Heart left ventricle (tissue), 16 donors: ENCODE measurements around the gene SERHL2. TPM values are rescaled to one million over a fixed set of nuclear protein-coding genes. Genes with fewer than 3 reads are reported as not detected.
A peak's percentile ranks its signal among the peaks of the same experiment; 100 is the strongest.
"Not testable (repeated sequence)": the region's sequence is repeated elsewhere in the genome, so short reads cannot be mapped to it uniquely, and the experiment has no call there.

Experiments
- ATAC-seq, 4 donors: fragments of 200-7000 bp; cut with Tn5 transposase; one replicate each; pipeline ENCODE4 v1.9.1; 2020 to 2022; ENCODE audit warnings: moderate library complexity in 4 of 4, mild to moderate bottlenecking in 3 of 4, moderate number of reproducible peaks in 1 of 4
- DNase-seq, 5 donors: peaks; one replicate each; pipeline ENCODE4 v3.0.0-alpha.2; 2020
- H3K27ac ChIP-seq, 12 donors: fragments of 200-600 bp; sonication (generic) in 4 of 12; one replicate each; pipeline versions ENCODE4 v1.5.0 to v1.8.0; 2016 to 2022; ENCODE audit warnings: mild to moderate bottlenecking in 2 of 12
- H3K27me3 ChIP-seq, 9 donors: fragments of 200-600 bp; sonication (generic) in 2 of 9; one replicate each; pipeline versions ENCODE4 v1.5.1 to v1.8.0; 2016 to 2022; ENCODE audit warnings: mild to moderate bottlenecking in 3 of 9
- H3K36me3 ChIP-seq, 9 donors: fragments of 200-600 bp; sonication (generic) in 2 of 9; one replicate each; pipeline versions ENCODE4 v1.5.0 to v1.8.0; 2018 to 2022; ENCODE audit warnings: mild to moderate bottlenecking in 2 of 9
- H3K4me1 ChIP-seq, 12 donors: fragments of 200-600 bp; sonication (generic) in 4 of 12; one replicate each; pipeline versions ENCODE4 v1.5.0 to v1.8.0; 2016 to 2022; ENCODE audit warnings: mild to moderate bottlenecking in 3 of 12
- H3K4me3 ChIP-seq, 12 donors: fragments of 200-600 bp; sonication (generic) in 4 of 12; one replicate each; pipeline versions ENCODE4 v1.5.0 to v1.8.0; 2017 to 2022; ENCODE audit warnings: mild to moderate bottlenecking in 9 of 12, moderate library complexity in 4 of 12
- H3K9me3 ChIP-seq, 12 donors: fragments of 200-600 bp; sonication (generic) in 4 of 12; one replicate each; pipeline versions ENCODE4 v1.5.0 to v1.8.0; 2016 to 2022; ENCODE audit warnings: mild to moderate bottlenecking in 1 of 12
- POLR2A ChIP-seq, 2 donors: fragments of 450-650 bp; IDR thresholded peaks; one replicate each; pipeline ENCODE4 v1.6.1; 2017; ENCODE audit warnings: antibody characterized with exemption in 2 of 2, mild to moderate bottlenecking in 2 of 2, moderate library complexity in 2 of 2
- WGBS, 4 donors: extraction: QIAGEN DNeasy Blood & Tissue Kit in 2 of 4; methylation state at CpG; one replicate each; pipeline versions ENCODE4 v1.1.5 to v1.1.7; 2013 to 2018; 5-methylcytosine and 5-hydroxymethylcytosine counted together
- intact Hi-C, 10 donors: fragments of 100-400 bp; cut with DNase I; formaldehyde crosslinking; loops; one replicate each; pipeline versions ENCODE4 v1.11.1 to v1.14.2; 2022
- polyA plus RNA-seq, 2 donors: library from polyadenylated mRNA; stranded (reverse); fragments of 200-250 nt; gene quantifications; one replicate each; pipeline ENCODE4 v1.2.3, GENCODE V29; 2013
- total RNA-seq, 9 donors: library from RNA; depleted of rRNA in 2 of 9; stranded (reverse); fragments of >200 nt in 2 of 9; fragmentation: NEBNext Ultra II Directional in 3 of 9; extraction: Animal tissue kit (Norgen Biotek cat#: 25700) in 3 of 9; gene quantifications; one replicate each; pipeline versions ENCODE4 v1.1.0 to v1.2.4, GENCODE V29; 2016 to 2023
- TF ChIP-seq, protein P1 (sequence below), 12 donors: fragments of 200-600 bp; sonication (generic) in 4 of 12; IDR thresholded peaks; one replicate each; pipeline versions ENCODE4 v1.5.0 to v1.8.0; 2018 to 2022; ENCODE audit warnings: antibody characterized with exemption in 12 of 12, mild to moderate bottlenecking in 5 of 12
- donor health status: ischemic (EF 13 %, LVEDD 7.1; RV severe dilation, severe dysfunction).
- donor health status: healthy with polysubstance abuse.
- donor health status: DM: no; HTN: yes; CAD: no.
- donor health status: DM: no; HTN: no; CAD: no.
- donor health status: ischemic (EF 25% LVEDD 6.9; RV normal size, moderate dysfunction).
- donor health status: ischemic (EF 25% LVEDD 5.7; RV mildly dilated, moderate dysfunction).
- donor health status: healthy.
- donor health status: DM: yes; HTN: yes; CAD: no.
- donor health status: ischemic (EF 35%, LVEDD 5.7; RV mildly dilated, moderate dysfunction).
- donor health status: nonischemic (EF 11% LVEDD 7.7; RV severe dilation, severe dysfunction).
- donor health status: DM: yes; HTN: yes; CAD: no.
- donor health status: PGD.
- donor health status: ischemic (EF 29% LVEDD 5.4; RV normal size, mild dysfunction).
- donor health status: nonischemic (EF 23%, LVEDD 6.1; RV moderate dilation, normal function).

Gene SERHL2
- total and polyA plus RNA-seq, 11 donors = 0.90 to 5.3 (median 3.4) TPM

DNA sequence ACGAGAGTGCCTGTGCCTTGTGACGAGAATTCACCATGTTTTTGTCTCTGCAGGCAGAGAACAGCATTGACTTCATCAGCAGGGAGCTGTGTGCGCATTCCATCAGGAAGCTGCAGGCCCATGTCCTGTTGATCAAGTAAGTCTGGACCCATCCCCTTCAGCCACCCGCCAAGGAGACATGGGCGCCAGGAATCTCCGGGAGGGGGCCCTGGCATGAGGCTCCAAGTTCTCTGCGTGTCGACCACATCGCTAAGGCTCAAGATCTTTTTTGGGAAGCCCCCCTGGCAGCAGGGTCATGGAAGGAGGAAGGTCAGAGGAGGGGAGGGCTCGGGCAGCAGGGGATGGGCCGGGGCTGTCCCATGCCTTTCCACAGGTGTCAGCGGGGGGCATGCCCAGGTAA, 17.3 kb downstream of the SERHL2 start:
- H3K4me3 ChIP-seq, H3K27ac ChIP-seq, H3K27me3 ChIP-seq, H3K9me3 ChIP-seq, intact Hi-C loops, ATAC-seq, H3K4me1 ChIP-seq: not testable (repeated sequence)
- WGBS, 4 donors = 87 to 100% (median 89%) methylated on average over 3 to 12 of the region's 12 CpGs
- DNase-seq = peak in 1 of 5 donors; percentile 40
- peaks cover 0 to 36% (median 17%) of the 10 kb centered on the region in 9 donors for H3K36me3 ChIP-seq

DNA sequence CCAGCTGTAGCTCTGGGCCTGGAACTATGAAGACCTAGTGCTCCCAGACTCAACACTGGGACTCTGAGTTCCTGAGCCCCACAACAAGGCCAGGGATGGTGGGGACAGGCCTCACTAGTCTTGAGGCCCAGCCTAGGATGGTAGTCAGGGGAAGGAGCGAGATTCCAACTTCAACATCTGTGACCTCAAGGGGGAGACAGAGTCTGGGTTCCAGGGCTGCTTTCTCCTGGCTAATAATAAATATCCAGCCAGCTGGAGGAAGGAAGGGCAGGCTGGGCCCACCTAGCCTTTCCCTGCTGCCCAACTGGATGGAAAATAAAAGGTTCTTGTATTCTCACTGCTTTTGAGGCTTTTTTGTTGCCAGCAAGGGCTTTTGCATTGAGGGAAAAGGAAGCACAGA, 20.3 kb downstream of the SERHL2 start:
- peaks cover 0 to 54% (median 30%) of the 10 kb centered on the region in 9 donors for H3K36me3 ChIP-seq
- H3K4me1 ChIP-seq, intact Hi-C loops, DNase-seq, H3K9me3 ChIP-seq, H3K4me3 ChIP-seq, H3K27me3 ChIP-seq: not testable (repeated sequence)
- peak in 3 of 4 donors; percentile 16 to 43 (median 30) for ATAC-seq
- 50 to 89% (median 58%) methylated on average over 1 of the region's 1 CpG; no CpG with 5 or more reads in 1 of the 4 donors for WGBS, 4 donors
- H3K27ac ChIP-seq = peak overlapping the region in 2 of 12 donors; percentile 53 to 55

DNA sequence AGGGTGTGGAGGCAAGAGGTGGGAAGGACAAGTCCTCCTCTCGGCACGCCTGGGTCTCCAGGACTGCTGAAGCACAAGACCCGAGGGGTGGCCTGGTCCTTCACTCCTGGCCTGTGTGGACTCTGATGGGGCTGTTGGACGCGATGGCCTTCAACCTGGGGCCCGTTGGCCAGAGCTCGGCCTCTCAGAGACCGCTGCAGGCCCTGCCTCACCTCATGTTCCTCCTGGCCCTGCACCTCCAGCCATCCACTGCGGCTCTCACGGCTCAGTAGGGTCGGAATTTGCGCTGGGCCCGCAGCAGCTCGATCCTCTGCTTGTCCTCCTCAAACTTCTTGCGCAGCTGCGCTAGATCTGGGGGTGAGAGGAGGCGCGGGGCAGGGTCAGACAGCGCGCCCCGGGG, 20.7 kb downstream of the SERHL2 start:
- peak overlapping the region in 2 of 12 donors; percentile 53 to 55 for H3K27ac ChIP-seq
- H3K4me3 ChIP-seq, ATAC-seq, H3K27me3 ChIP-seq, H3K9me3 ChIP-seq, intact Hi-C loops, H3K4me1 ChIP-seq: not testable (repeated sequence)
- peak in 1 of 5 donors; percentile 49 for DNase-seq
- 77 to 86% (median 84%) methylated on average over 10 to 18 of the region's 21 CpGs for WGBS, 4 donors
- H3K36me3 ChIP-seq = peaks cover 0 to 54% (median 30%) of the 10 kb centered on the region in 9 donors

DNA sequence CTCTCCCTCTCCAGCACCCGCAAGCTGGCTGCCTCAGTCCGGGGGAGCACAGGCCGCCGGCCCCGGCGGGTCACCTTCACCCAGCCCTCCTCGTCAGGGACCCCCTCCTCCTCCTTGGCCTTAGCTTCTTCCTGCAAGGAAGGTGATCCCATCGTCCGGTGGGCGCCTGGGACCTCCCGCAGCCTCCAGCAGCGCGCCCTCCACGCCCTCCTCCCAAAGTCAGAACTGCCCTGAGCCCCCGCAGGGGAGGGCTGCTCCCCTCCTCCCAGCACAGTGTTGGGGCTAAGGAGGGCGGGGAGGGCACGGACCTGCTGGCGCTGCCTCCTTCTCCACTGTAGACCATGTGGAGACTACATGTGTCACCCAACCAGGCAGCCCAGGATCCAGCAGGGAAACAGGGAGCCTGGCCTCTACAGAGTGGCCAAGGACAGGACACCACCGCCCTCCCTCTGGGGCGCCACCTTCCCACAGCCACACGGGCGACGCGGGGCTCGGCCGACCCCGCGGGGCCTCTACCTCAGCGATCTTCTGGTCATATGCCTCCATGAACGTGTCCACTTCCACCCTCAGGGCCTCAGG, 22.3 kb downstream of the SERHL2 start:
- H3K27ac ChIP-seq, ATAC-seq, H3K4me1 ChIP-seq, DNase-seq, H3K27me3 ChIP-seq, H3K9me3 ChIP-seq, intact Hi-C loops, H3K4me3 ChIP-seq: not testable (repeated sequence)
- H3K36me3 ChIP-seq = peaks cover 0 to 49% (median 34%) of the 10 kb centered on the region in 9 donors
- 86 to 94% (median 89%) methylated on average over 14 to 30 of the region's 30 CpGs for WGBS, 4 donors

DNA sequence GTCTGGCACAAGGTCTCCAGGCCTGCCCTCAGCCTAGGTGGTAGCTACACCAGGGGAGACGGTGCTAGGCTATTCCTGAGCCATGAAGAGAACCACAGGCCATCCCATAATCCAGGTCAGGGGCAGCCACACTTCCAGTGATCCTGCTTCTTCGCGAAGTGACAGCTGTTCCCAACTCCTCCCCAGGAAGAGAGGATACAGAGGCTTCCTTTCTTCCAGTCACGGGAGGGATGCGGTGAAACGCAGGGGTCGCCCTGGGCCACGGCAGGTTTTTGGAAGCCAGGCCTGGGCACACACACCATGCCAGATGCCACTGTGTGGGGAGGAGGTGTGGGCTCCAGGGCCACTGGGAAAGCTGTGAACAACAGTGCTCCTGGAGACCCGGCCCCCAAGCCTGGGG, 23.4 kb downstream of the SERHL2 start:
- H3K4me1 ChIP-seq, intact Hi-C loops, H3K4me3 ChIP-seq, H3K27ac ChIP-seq, DNase-seq, H3K9me3 ChIP-seq, H3K27me3 ChIP-seq, ATAC-seq: not testable (repeated sequence)
- WGBS, 4 donors = 84 to 90% (median 89%) methylated on average over 8 of the region's 9 CpGs; no CpG with 5 or more reads in 1 of the 4 donors
- H3K36me3 ChIP-seq = peaks cover 0 to 49% (median 34%) of the 10 kb centered on the region in 9 donors

DNA sequence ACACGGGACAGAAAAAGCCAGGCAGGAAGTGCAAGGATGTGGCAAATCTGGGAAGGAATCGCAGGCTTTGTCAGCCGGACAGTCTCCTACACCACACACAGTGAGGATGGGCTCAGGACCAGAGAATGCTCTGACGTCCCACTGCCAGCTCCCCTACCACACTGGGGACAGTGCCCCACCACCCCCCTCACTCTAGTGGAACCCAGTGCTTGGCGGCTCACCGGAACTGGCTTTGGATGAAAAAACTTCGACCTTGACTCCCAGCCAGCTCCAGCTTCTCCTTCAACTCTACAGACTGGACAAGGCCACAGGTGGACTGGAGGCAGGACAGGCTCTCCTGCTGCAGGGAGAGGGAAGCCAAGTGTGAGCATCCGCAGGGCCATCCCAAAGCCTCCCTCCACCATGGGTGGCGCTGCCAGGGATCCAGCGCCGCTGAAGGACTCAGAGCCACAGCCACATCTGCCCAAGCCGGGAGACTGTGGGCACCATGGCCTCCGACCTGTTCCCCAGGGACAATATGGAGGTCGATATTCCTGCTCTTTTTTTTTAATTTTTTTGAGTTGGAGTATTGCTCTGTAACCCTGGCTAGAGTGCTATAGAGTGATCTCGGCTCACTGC, 24.0 kb downstream of the SERHL2 start:
- intact Hi-C loops = no loop called here
- WGBS, 4 donors = 82 to 88% (median 86%) methylated on average over 10 to 15 of the region's 15 CpGs
- DNase-seq (no peak), ATAC-seq (no peak)
- H3K36me3 ChIP-seq = peaks cover 0 to 45% (median 31%) of the 10 kb centered on the region in 9 donors
- no peak for TF ChIP-seq POLR2A (IDR thresholded peaks at IDR 0.05)
- TF ChIP-seq, protein P1, sequence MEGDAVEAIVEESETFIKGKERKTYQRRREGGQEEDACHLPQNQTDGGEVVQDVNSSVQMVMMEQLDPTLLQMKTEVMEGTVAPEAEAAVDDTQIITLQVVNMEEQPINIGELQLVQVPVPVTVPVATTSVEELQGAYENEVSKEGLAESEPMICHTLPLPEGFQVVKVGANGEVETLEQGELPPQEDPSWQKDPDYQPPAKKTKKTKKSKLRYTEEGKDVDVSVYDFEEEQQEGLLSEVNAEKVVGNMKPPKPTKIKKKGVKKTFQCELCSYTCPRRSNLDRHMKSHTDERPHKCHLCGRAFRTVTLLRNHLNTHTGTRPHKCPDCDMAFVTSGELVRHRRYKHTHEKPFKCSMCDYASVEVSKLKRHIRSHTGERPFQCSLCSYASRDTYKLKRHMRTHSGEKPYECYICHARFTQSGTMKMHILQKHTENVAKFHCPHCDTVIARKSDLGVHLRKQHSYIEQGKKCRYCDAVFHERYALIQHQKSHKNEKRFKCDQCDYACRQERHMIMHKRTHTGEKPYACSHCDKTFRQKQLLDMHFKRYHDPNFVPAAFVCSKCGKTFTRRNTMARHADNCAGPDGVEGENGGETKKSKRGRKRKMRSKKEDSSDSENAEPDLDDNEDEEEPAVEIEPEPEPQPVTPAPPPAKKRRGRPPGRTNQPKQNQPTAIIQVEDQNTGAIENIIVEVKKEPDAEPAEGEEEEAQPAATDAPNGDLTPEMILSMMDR (IDR thresholded peaks at IDR 0.05) = no peak
- no peaks in the 10 kb centered on the region for H3K27me3 ChIP-seq
- H3K4me1 ChIP-seq = peaks cover 0 to 14% (median 8%) of the 10 kb centered on the region in 12 donors
- H3K27ac ChIP-seq = no peak overlapping the region
- no peaks in the 10 kb centered on the region for H3K9me3 ChIP-seq
- no peak overlapping the region for H3K4me3 ChIP-seq

DNA sequence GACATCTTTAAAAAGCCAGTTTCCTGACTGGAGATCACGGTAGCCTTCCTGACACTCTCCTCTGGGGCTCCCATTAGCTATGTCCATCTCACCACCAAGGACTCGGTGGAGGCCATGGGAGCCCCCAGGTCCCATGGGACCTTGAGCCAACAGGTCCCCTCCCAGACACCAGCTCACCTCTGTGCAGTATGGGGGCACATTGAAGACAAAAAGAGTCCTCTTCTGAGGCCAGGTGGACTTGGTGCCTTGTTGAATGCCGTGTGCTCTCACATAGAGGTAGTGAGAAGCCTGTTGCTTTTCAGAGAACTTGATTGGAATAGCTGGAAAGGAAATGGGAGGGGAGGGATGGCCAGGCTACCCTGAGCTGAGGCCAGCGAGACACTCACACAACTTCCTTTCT, 26.3 kb downstream of the SERHL2 start:
- Histone ChIP-seq H3K36me3 (peaks cover 0 to 51% (median 34%) of the 10 kb centered on the region in 9 donors), H3K4me1 (peaks cover 0 to 19% (median 10%) of the 10 kb centered on the region in 12 donors)
- H3K27me3 ChIP-seq, intact Hi-C loops, DNase-seq, H3K4me3 ChIP-seq, H3K27ac ChIP-seq, ATAC-seq, H3K9me3 ChIP-seq: not testable (repeated sequence)
- WGBS, 4 donors = 77 to 82% (median 79%) methylated on average over 2 to 3 of the region's 4 CpGs

DNA sequence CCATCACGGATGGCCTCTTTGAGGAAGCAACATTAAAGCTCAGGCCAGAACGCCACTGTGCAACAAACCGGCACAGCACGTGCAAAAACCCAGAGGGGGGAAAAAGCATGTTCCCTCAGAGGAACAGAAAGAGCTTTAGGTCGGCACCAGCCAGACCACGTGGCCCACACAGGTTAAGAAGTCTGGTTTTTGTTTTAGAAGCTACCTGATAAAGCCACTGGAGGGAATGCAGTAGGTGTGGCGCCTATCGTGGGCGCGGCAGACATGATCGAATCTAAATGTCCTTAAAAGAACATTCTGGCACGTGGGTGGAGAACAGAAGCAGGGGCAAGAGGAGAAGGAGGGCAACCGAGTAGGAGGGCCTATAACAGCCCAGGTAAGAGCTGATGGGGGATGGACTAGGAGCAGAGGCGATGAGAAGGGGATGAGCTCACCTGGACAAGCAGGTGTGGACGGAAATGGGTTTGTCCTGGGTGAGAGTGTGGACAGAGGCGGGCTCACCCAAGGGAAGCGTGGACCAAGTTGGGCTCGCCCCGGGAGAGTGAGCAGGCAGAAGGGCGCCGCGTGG, 27.5 kb downstream of the SERHL2 start:
- intact Hi-C loops, H3K27me3 ChIP-seq, H3K9me3 ChIP-seq, ATAC-seq, DNase-seq: not testable (repeated sequence)
- H3K4me3 ChIP-seq = peak overlapping the region; percentile 54 to 99 (median 82)
- H3K27ac ChIP-seq = peak overlapping the region in 6 of 12 donors; percentile 46 to 74 (median 70)
- peaks cover 0 to 19% (median 11%) of the 10 kb centered on the region in 12 donors for H3K4me1 ChIP-seq
- H3K36me3 ChIP-seq = peaks cover 0 to 63% (median 46%) of the 10 kb centered on the region in 9 donors
- WGBS, 4 donors = 0 to 1% (median 0%) methylated on average over 11 to 14 of the region's 22 CpGs
